DMS 273 (cell line): Measurements from ENCODE around the gene ADCY5.
"Not testable (repeated sequence)": the region's sequence is repeated elsewhere in the genome, so short reads cannot be mapped to it uniquely, and the experiment has no call there.

Source experiments
- DNase-seq: peaks from one replicate; lab custom pipeline; 2025; ENCODE audit not compliant: unreplicated experiment; lab: John Stamatoyannopoulos, UW

ADCY5 gene

GRCh38 chr3:123277106-123277505, 171.8 kb downstream of the ADCY5 start:
- no peak for DNase-seq

GRCh38 chr3:123276346-123277006, 172.4 kb downstream of the ADCY5 start:
- DNase-seq: no peak

- no peak for DNase-seq
These were observed 173.2 kb downstream of the ADCY5 start for GRCh38 chr3:123275691-123276090.

GRCh38 chr3:123272547-123272946, 176.3 kb downstream of the ADCY5 start:
- no peak for DNase-seq

GRCh38 chr3:123271466-123272159, 177.3 kb downstream of the ADCY5 start:
- DNase-seq: no peak

- DNase-seq: no peak
These were observed 178.1 kb downstream of the ADCY5 start for GRCh38 chr3:123270818-123271217.

- DNase-seq: no peak
These were observed 181.1 kb downstream of the ADCY5 start for GRCh38 chr3:123267821-123268220.

- no peak for DNase-seq
These were observed 184.9 kb downstream of the ADCY5 start for GRCh38 chr3:123263941-123264340.

GRCh38 chr3:123262868-123263267, 186.0 kb downstream of the ADCY5 start:
- DNase-seq: no peak

- DNase-seq: no peak
These were observed 186.7 kb downstream of the ADCY5 start for GRCh38 chr3:123262226-123262625.

GRCh38 chr3:123261666-123262065, 187.2 kb downstream of the ADCY5 start:
- DNase-seq: no peak

- peak; percentile 83 for DNase-seq
These were observed 190.0 kb downstream of the ADCY5 start for GRCh38 chr3:123258811-123259420.

GRCh38 chr3:123258359-123258758, 190.5 kb downstream of the ADCY5 start:
- no peak for DNase-seq

- DNase-seq: no peak
These were observed 192.6 kb downstream of the ADCY5 start for GRCh38 chr3:123256256-123256655.

GRCh38 chr3:123246866-123247265, 202.0 kb downstream of the ADCY5 start:
- DNase-seq: no peak

GRCh38 chr3:123244128-123244527, 204.8 kb downstream of the ADCY5 start:
- DNase-seq: peak; percentile 26

- no peak for DNase-seq
These were observed 209.1 kb downstream of the ADCY5 start for GRCh38 chr3:123239756-123240155.

GRCh38 chr3:123239186-123239585, 209.7 kb downstream of the ADCY5 start:
- DNase-seq: not testable (repeated sequence)

GRCh38 chr3:123236902-123237301, 212.0 kb downstream of the ADCY5 start:
- DNase-seq: no peak
